Measurements from ENCODE around the gene ASNSD1. TPM values are rescaled to one million over a fixed set of nuclear protein-coding genes. Genes with fewer than 3 reads are reported as not detected.

Gene ASNSD1
- total RNA-seq, 2 experiments from 2014 or later, result 31.9 to 36.8 TPM

DNA sequence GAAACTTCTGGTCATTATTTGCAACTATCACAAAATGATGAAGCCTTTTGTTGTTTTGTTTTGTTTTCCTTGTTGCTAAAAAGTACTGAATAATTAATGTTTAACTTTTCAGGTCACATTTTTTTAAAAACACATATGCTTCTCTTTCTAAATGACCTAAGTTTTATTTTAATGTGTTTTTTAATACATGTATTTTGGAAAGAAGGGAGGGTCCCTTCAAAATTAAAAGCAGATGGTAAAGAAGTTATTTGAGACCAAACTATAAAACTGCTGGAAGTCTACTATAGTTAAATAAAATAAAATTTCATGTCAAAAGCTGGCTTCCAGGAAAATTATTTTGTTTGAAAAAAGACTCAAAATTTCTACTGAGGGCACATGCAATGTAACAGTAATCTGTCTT is 39.5 kb upstream of the ASNSD1 start:
- POLR2A ChIA-PET, result no interaction called here
- intact Hi-C loops (cut with micrococcal nuclease; ENCODE audit: unreplicated experiment), result no loop called here

DNA sequence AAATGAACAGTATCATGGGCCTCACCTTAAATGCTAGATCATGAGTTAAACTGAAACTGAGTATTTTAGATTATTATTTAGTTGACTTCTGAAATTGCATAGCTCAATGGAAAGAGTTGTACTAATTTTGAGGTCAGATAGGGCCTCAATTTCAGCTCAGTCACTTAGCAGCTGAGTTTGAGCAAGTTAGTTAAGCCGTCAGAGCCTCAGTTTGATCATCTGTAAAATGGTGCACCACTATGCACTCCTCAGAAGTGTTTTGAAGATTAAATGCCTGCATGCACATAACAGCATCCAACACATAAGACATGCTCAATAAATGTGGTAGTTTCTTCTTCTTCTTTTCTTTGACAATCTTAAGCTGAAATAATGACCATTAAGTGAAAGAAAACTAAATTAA is 38.2 kb upstream of the ASNSD1 start:
- Histone ChIP-seq H3K79me2 (ENCODE audit: insufficient read depth, low read depth, low read length) (no peaks in the 10 kb centered on the region), H3K36me3 (ENCODE audit: insufficient read depth, low read length) (no peaks in the 10 kb centered on the region), H3K9me2 (ENCODE audit: insufficient read depth, low read length) (no peaks in the 10 kb centered on the region), H3K9me3 (ENCODE audit: low read length) (no peaks in the 10 kb centered on the region), H3K4me3 (ENCODE audit: low read depth, low read length, poor library complexity, severe bottlenecking) (no peak overlapping the region), H4K20me1 (ENCODE audit: insufficient read depth, low read length) (no peaks in the 10 kb centered on the region), H2AFZ (ENCODE audit: low read length) (no peak overlapping the region), H3K27ac (ENCODE audit: low read depth, low read length, poor library complexity, severe bottlenecking) (no peak overlapping the region), H3K4me1 (ENCODE audit: insufficient read depth, low read length, poor library complexity, severe bottlenecking) (no peaks in the 10 kb centered on the region), H3K4me2 (ENCODE audit: low read length) (no peak overlapping the region)
- intact Hi-C loops (cut with micrococcal nuclease; ENCODE audit: unreplicated experiment), result no loop called here
- BruUV-seq (replicated peaks), result no TSS peak
- no peak for DNase-seq (ENCODE audit: low spot score)
- TF ChIP-seq, protein P1, sequence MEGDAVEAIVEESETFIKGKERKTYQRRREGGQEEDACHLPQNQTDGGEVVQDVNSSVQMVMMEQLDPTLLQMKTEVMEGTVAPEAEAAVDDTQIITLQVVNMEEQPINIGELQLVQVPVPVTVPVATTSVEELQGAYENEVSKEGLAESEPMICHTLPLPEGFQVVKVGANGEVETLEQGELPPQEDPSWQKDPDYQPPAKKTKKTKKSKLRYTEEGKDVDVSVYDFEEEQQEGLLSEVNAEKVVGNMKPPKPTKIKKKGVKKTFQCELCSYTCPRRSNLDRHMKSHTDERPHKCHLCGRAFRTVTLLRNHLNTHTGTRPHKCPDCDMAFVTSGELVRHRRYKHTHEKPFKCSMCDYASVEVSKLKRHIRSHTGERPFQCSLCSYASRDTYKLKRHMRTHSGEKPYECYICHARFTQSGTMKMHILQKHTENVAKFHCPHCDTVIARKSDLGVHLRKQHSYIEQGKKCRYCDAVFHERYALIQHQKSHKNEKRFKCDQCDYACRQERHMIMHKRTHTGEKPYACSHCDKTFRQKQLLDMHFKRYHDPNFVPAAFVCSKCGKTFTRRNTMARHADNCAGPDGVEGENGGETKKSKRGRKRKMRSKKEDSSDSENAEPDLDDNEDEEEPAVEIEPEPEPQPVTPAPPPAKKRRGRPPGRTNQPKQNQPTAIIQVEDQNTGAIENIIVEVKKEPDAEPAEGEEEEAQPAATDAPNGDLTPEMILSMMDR (conservative IDR thresholded peaks at IDR 0.05; ENCODE audit: low read length), result no peak
- TF ChIP-seq EZH2phosphoT487 (IDR thresholded peaks at IDR 0.05; ENCODE audit: borderline replicate concordance, low read depth, low read length), result no peak
- ChIA-PET CTCF (ENCODE audit: unreplicated experiment) (no interaction called here), POLR2A (interaction anchor here (0.6 to 1.3 kb wide), 5 partner anchors 10 to 213 kb away, joined by 3 to 4 read pairs (median 3); no protein-coding TSS in a partner anchor)

More for the DNA sequence above, 39.5 kb upstream of the ASNSD1 start:
- DNase-seq (ENCODE audit: low spot score), result no peak
- no TSS peak for BruUV-seq (replicated peaks)
- Histone ChIP-seq H3K4me1 (ENCODE audit: insufficient read depth, low read length, poor library complexity, severe bottlenecking) (no peaks in the 10 kb centered on the region), H3K27ac (ENCODE audit: low read depth, low read length, poor library complexity, severe bottlenecking) (no peak overlapping the region), H3K4me2 (ENCODE audit: low read length) (no peak overlapping the region), H3K36me3 (ENCODE audit: insufficient read depth, low read length) (no peaks in the 10 kb centered on the region), H3K4me3 (ENCODE audit: low read depth, low read length, poor library complexity, severe bottlenecking) (no peak overlapping the region), H3K79me2 (ENCODE audit: insufficient read depth, low read depth, low read length) (no peaks in the 10 kb centered on the region), H2AFZ (ENCODE audit: low read length) (no peak overlapping the region), H4K20me1 (ENCODE audit: insufficient read depth, low read length) (no peaks in the 10 kb centered on the region), H3K9me2 (ENCODE audit: insufficient read depth, low read length) (no peaks in the 10 kb centered on the region), H3K9me3 (ENCODE audit: low read length) (no peaks in the 10 kb centered on the region)
- CTCF ChIA-PET (ENCODE audit: unreplicated experiment), result no interaction called here
- TF ChIP-seq EZH2phosphoT487 (IDR thresholded peaks at IDR 0.05; ENCODE audit: borderline replicate concordance, low read depth, low read length), result no peak
- TF ChIP-seq, protein P1 (conservative IDR thresholded peaks at IDR 0.05; ENCODE audit: low read length), result no peak

DNA sequence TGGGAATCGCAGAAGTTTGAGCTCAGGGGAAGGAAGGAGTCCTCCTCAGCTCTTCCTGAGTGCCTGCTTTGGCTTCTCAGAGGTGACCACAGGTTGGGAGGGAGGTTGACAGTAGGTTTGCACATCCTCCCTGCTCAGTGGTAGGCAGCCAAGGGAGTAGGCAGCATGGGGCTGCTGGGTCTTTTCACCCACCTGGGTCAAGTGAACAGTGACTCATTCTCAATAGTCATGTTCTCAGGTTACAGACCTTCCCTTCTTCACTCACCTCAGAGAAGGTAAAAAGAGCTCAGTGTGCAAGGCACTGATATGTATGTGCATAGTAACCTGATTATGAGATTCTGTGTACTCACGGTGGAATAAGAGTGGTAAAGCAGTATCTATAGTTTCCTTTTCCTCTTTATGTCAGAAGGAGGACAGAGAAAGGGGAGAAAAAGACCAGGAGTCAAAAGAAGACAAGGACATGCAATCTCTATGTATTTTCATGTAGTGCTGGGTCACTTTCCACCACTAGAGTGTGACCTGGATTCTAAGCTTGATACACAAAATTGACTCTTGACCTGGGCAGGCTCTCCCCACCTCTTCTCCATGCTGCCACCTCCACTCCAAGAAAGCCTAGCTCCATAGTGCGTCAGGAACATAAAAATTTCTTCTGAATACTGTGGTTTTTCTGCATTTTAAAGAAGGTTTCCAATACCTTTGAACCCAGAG is 36.5 kb upstream of the ASNSD1 start:
- no peaks in the 10 kb centered on the region for H4K20me1 ChIP-seq (ENCODE audit: insufficient read depth, low read length)
- H3K27ac ChIP-seq (ENCODE audit: low read depth, low read length, poor library complexity, severe bottlenecking), result no peak overlapping the region
- CTCF ChIA-PET (ENCODE audit: unreplicated experiment), result no interaction called here
- no peaks in the 10 kb centered on the region for H3K36me3 ChIP-seq (ENCODE audit: insufficient read depth, low read length)
- no peak overlapping the region for H2AFZ ChIP-seq (ENCODE audit: low read length)
- H3K9me3 ChIP-seq (ENCODE audit: low read length), result no peaks in the 10 kb centered on the region
- H3K79me2 ChIP-seq (ENCODE audit: insufficient read depth, low read depth, low read length), result no peaks in the 10 kb centered on the region
- no peak for DNase-seq (ENCODE audit: low spot score)
- POLR2A ChIA-PET, result interaction anchor here (0.6 to 1.2 kb wide), 4 partner anchors 9 to 694 kb away, joined by 3 to 5 read pairs (median 4); no protein-coding TSS in a partner anchor
- no TSS peak for BruUV-seq (replicated peaks)
- no peak overlapping the region for H3K4me2 ChIP-seq (ENCODE audit: low read length)
- TF ChIP-seq, protein P1 (conservative IDR thresholded peaks at IDR 0.05; ENCODE audit: low read length), result no peak
- no peak for TF ChIP-seq EZH2phosphoT487 (IDR thresholded peaks at IDR 0.05; ENCODE audit: borderline replicate concordance, low read depth, low read length)
- H3K4me1 ChIP-seq (ENCODE audit: insufficient read depth, low read length, poor library complexity, severe bottlenecking), result no peaks in the 10 kb centered on the region
- no peaks in the 10 kb centered on the region for H3K9me2 ChIP-seq (ENCODE audit: insufficient read depth, low read length)
- no peak overlapping the region for H3K4me3 ChIP-seq (ENCODE audit: low read depth, low read length, poor library complexity, severe bottlenecking)
- intact Hi-C loops (cut with micrococcal nuclease; ENCODE audit: unreplicated experiment), result no loop called here

Data from OCI-LY7 (cell line).